ENCODE results near the gene ELOVL5. TPM values are rescaled to one million over a fixed set of nuclear protein-coding genes. Genes with fewer than 3 reads are reported as not detected.
"Not testable (repeated sequence)": the region's sequence is repeated elsewhere in the genome, so short reads cannot be mapped to it uniquely, and the experiment has no call there.

The ELOVL5 gene
- total and polyA plus RNA-seq, 2 experiments from 2014 or later: 83.3 to 180 TPM

DNA sequence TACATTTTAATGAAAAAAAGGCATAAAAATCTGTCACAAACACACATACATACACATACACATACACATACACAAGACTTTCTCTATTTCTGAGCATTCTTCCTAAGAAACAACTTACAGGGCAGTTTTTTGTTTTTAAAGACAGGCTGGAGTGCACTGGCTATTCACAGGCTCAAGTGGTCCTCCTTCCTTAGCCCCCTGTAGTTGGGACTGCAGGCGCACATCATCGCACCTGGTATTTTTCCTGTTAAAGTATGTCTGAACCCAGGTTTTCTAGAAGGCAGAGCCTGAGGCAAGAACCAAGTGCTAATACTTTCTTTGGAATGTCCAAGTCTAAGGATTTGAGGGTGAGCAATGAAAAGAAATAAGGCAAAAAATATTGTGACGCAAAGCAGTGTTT, 41.3 kb upstream of the ELOVL5 start:
- Histone ChIP-seq H3K4me1 (ENCODE audit: insufficient read depth) (peaks cover 8% of the 10 kb centered on the region; the same call in 1 of the 2 replicates), H2AFZ (peak overlapping the region; percentile 85; the same call in 1 of the 2 replicates), H3K36me3 (ENCODE audit: insufficient read depth) (no peaks in the 10 kb centered on the region), H3F3A (replicated peaks; ENCODE audit: low read depth) (no peaks in the 10 kb centered on the region), H3K27me3 (ENCODE audit: insufficient read depth) (no peaks in the 10 kb centered on the region), H3K4me2 (peak overlapping the region; percentile 42), H3K27ac (ENCODE audit: low read depth) (no peak overlapping the region), H3K4me3 (no peak overlapping the region; the same call in 1 of the 2 replicates), H3K9me2 (ENCODE audit: insufficient read depth) (no peaks in the 10 kb centered on the region), H3K79me2 (replicated peaks; ENCODE audit: insufficient read depth) (no peaks in the 10 kb centered on the region), H4K20me1 (replicated peaks; ENCODE audit: insufficient read depth) (no peaks in the 10 kb centered on the region)
- DNase-seq (ENCODE audit: low spot score): peak; percentile 20
- Mint-ChIP-seq H3K4me1 (peaks cover 11% of the 10 kb centered on the region), H3K36me3 (ENCODE audit: low read depth) (no peaks in the 10 kb centered on the region), H3K27me3 (ENCODE audit: insufficient read depth, low read depth, poor library complexity) (peaks cover 3% of the 10 kb centered on the region), H3K9me3 (peaks cover 6% of the 10 kb centered on the region; the same call in 1 of the 3 replicates), H3K27ac (no peak overlapping the region; the same call in 1 of the 2 replicates), H3K4me3 (no peak overlapping the region)
- peak; percentile 68 for ATAC-seq
- TF ChIP-seq EZH2phosphoT487 (IDR thresholded peaks at IDR 0.05; ENCODE audit: unreplicated experiment) (no peak), EZH2 (IDR thresholded peaks at IDR 0.05; ENCODE audit: low read depth, unreplicated experiment) (no peak)

DNA sequence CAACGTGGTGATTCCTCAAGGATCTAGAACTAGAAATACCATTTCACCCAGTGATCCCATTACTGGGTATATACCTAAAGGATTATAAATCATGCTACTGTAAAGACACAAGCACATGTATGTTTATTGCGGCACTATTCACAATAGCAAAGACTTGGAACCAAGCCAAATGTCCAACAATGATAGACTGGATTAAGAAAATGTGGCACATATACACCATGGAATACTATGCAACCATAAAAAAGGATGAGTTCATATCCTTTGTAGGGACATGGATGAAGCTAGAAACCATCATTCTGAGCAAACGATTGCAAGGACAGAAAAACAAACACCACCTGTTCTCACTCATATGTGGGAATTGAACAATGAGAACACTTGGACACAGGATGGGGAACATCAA, 39.9 kb upstream of the ELOVL5 start:
- not testable (repeated sequence) for H3K27me3 ChIP-seq (ENCODE audit: insufficient read depth); H3K27ac Mint-ChIP-seq; H3K4me2 ChIP-seq; H3K4me1 ChIP-seq (ENCODE audit: insufficient read depth); H3F3A ChIP-seq (replicated peaks; ENCODE audit: low read depth); H3K36me3 Mint-ChIP-seq (ENCODE audit: low read depth); H3K4me3 Mint-ChIP-seq; H3K27me3 Mint-ChIP-seq (ENCODE audit: insufficient read depth, low read depth, poor library complexity); H3K79me2 ChIP-seq (replicated peaks; ENCODE audit: insufficient read depth); H3K4me3 ChIP-seq; H3K9me2 ChIP-seq (ENCODE audit: insufficient read depth); DNase-seq (ENCODE audit: low spot score); H3K36me3 ChIP-seq (ENCODE audit: insufficient read depth); H3K9me3 Mint-ChIP-seq; H2AFZ ChIP-seq; ATAC-seq; H4K20me1 ChIP-seq (replicated peaks; ENCODE audit: insufficient read depth); H3K27ac ChIP-seq (ENCODE audit: low read depth)
- H3K4me1 Mint-ChIP-seq: peaks cover 11% of the 10 kb centered on the region

DNA sequence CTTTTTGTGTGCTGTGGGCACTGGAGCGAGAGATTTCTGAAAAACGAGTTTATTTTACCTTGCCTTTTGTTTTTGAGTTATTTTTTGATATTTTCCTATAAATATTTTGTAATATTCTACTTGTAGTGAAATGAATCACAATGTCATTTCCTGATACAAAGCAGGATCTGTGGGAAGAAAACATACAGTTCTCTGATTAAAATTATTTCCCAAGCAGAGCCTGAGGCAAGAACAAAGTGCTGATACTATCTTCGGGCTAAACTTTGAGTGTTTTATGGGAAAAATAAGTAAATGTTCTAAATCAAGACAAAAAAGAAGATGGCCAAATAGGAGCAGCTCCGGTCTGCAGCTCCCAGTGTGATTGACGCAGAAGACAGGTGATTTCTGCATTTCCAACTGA, 33.7 kb upstream of the ELOVL5 start:
- H3K4me1 ChIP-seq (ENCODE audit: insufficient read depth): no peaks in the 10 kb centered on the region
- H3K27ac Mint-ChIP-seq: no peak overlapping the region
- peaks cover 28% of the 10 kb centered on the region for H3K9me3 Mint-ChIP-seq
- H3K4me3 ChIP-seq: no peak overlapping the region
- no peak overlapping the region for H3K27ac ChIP-seq (ENCODE audit: low read depth)
- H3K9me2 ChIP-seq (ENCODE audit: insufficient read depth): no peaks in the 10 kb centered on the region
- H2AFZ ChIP-seq: no peak overlapping the region
- peaks cover 9% of the 10 kb centered on the region; the same call in 2 of the 3 replicates for H3K36me3 Mint-ChIP-seq (ENCODE audit: low read depth)
- H3K27me3 ChIP-seq (ENCODE audit: insufficient read depth): no peaks in the 10 kb centered on the region
- H3K36me3 ChIP-seq (ENCODE audit: insufficient read depth): no peaks in the 10 kb centered on the region
- H3K4me3 Mint-ChIP-seq: no peak overlapping the region
- peaks cover 4% of the 10 kb centered on the region for H3K27me3 Mint-ChIP-seq (ENCODE audit: insufficient read depth, low read depth, poor library complexity)
- no peak overlapping the region for H3K4me2 ChIP-seq
- ATAC-seq (no peak), DNase-seq (ENCODE audit: low spot score) (no peak)
- H3K4me1 Mint-ChIP-seq: no peaks in the 10 kb centered on the region
- H3K79me2 ChIP-seq (replicated peaks; ENCODE audit: insufficient read depth): no peaks in the 10 kb centered on the region
- no peaks in the 10 kb centered on the region for H3F3A ChIP-seq (replicated peaks; ENCODE audit: low read depth)
- H4K20me1 ChIP-seq (replicated peaks; ENCODE audit: insufficient read depth): no peaks in the 10 kb centered on the region
- TF ChIP-seq EZH2 (IDR thresholded peaks at IDR 0.05; ENCODE audit: low read depth, unreplicated experiment): no peak
- TF ChIP-seq, protein P1, sequence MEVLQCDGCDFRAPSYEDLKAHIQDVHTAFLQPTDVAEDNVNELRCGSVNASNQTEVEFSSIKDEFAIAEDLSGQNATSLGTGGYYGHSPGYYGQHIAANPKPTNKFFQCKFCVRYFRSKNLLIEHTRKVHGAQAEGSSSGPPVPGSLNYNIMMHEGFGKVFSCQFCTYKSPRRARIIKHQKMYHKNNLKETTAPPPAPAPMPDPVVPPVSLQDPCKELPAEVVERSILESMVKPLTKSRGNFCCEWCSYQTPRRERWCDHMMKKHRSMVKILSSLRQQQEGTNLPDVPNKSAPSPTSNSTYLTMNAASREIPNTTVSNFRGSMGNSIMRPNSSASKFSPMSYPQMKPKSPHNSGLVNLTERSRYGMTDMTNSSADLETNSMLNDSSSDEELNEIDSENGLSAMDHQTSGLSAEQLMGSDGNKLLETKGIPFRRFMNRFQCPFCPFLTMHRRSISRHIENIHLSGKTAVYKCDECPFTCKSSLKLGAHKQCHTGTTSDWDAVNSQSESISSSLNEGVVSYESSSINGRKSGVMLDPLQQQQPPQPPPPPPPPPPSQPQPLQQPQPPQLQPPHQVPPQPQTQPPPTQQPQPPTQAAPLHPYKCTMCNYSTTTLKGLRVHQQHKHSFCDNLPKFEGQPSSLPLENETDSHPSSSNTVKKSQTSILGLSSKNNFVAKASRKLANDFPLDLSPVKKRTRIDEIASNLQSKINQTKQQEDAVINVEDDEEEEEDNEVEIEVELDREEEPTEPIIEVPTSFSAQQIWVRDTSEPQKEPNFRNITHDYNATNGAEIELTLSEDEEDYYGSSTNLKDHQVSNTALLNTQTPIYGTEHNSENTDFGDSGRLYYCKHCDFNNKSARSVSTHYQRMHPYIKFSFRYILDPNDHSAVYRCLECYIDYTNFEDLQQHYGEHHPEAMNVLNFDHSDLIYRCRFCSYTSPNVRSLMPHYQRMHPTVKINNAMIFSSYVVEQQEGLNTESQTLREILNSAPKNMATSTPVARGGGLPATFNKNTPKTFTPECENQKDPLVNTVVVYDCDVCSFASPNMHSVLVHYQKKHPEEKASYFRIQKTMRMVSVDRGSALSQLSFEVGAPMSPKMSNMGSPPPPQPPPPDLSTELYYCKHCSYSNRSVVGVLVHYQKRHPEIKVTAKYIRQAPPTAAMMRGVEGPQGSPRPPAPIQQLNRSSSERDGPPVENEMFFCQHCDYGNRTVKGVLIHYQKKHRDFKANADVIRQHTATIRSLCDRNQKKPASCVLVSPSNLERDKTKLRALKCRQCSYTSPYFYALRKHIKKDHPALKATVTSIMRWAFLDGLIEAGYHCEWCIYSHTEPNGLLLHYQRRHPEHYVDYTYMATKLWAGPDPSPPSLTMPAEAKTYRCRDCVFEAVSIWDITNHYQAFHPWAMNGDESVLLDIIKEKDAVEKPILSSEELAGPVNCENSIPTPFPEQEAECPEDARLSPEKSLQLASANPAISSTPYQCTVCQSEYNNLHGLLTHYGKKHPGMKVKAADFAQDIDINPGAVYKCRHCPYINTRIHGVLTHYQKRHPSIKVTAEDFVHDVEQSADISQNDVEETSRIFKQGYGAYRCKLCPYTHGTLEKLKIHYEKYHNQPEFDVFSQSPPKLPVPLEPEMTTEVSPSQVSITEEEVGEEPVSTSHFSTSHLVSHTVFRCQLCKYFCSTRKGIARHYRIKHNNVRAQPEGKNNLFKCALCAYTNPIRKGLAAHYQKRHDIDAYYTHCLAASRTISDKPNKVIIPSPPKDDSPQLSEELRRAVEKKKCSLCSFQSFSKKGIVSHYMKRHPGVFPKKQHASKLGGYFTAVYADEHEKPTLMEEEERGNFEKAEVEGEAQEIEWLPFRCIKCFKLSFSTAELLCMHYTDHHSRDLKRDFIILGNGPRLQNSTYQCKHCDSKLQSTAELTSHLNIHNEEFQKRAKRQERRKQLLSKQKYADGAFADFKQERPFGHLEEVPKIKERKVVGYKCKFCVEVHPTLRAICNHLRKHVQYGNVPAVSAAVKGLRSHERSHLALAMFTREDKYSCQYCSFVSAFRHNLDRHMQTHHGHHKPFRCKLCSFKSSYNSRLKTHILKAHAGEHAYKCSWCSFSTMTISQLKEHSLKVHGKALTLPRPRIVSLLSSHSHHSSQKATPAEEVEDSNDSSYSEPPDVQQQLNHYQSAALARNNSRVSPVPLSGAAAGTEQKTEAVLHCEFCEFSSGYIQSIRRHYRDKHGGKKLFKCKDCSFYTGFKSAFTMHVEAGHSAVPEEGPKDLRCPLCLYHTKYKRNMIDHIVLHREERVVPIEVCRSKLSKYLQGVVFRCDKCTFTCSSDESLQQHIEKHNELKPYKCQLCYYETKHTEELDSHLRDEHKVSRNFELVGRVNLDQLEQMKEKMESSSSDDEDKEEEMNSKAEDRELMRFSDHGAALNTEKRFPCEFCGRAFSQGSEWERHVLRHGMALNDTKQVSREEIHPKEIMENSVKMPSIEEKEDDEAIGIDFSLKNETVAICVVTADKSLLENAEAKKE (CRISPR knock-in tag; IDR thresholded peaks at IDR 0.05): no peak
- no peak for TF ChIP-seq ZNF114 (CRISPR knock-in tag; IDR thresholded peaks at IDR 0.05)
- no peak for TF ChIP-seq CREB1 (CRISPR knock-in tag; IDR thresholded peaks at IDR 0.05; ENCODE audit: low read depth)
- TF ChIP-seq ZNF331 (CRISPR knock-in tag; IDR thresholded peaks at IDR 0.05; ENCODE audit: low read depth): no peak
- TF ChIP-seq NANOG (IDR thresholded peaks at IDR 0.05; ENCODE audit: borderline replicate concordance): no peak
- TF ChIP-seq, protein P2, sequence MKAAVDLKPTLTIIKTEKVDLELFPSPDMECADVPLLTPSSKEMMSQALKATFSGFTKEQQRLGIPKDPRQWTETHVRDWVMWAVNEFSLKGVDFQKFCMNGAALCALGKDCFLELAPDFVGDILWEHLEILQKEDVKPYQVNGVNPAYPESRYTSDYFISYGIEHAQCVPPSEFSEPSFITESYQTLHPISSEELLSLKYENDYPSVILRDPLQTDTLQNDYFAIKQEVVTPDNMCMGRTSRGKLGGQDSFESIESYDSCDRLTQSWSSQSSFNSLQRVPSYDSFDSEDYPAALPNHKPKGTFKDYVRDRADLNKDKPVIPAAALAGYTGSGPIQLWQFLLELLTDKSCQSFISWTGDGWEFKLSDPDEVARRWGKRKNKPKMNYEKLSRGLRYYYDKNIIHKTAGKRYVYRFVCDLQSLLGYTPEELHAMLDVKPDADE (IDR thresholded peaks at IDR 0.05): no peak
- TF ChIP-seq EZH2phosphoT487 (IDR thresholded peaks at IDR 0.05; ENCODE audit: unreplicated experiment): no peak

Data from GM23338 (cell line).